GM12878 (cell line): Measurements from ENCODE around the gene C1orf74. TPM values are rescaled to one million over a fixed set of nuclear protein-coding genes. Genes with fewer than 3 reads are reported as not detected.

Experiments used
- ATAC-seq: fragments of 200-7000 bp; cut with Tn5 transposase; 3 replicates; pipeline ENCODE4 v1.9.1; 2020; ENCODE audit warnings: mild to moderate bottlenecking, moderate library complexity
- BruUV-seq: library from RNA; stranded (reverse); fragments of 400-500 nt; replicated peaks from 2 replicates; lab custom pipeline; 2021; lab: Mats Ljungman, UMichigan
- CTCF ChIA-PET: fragments of 300-600 bp; sonication (Branson Sonifier 250); formaldehyde crosslinking; extraction: SDS; loops from one replicate; lab custom pipeline; 2021; ENCODE audit warnings: inconsistent platforms; lab: Yijun Ruan, JAX
- POLR2A ChIA-PET: fragments of 350-600 bp; formaldehyde crosslinking; extraction: SDS; loops from one replicate; lab custom pipeline; 2021; ENCODE audit warnings: inconsistent platforms; lab: Charles Lee
- RAD21 ChIA-PET: fragments of 300-600 bp; sonication (Branson Sonifier 250); formaldehyde crosslinking; loops from one replicate; lab custom pipeline; 2023; ENCODE audit warnings: antibody characterized with exemption; ENCODE audit not compliant: unreplicated experiment; lab: Charles Lee
- SMC1A ChIA-PET: fragments of 300-600 bp; sonication (Branson Sonifier 250); formaldehyde crosslinking; loops from one replicate; lab custom pipeline; 2023; ENCODE audit not compliant: unreplicated experiment, uncharacterized antibody; lab: Charles Lee
- DNase-seq: peaks from one replicate; pipeline ENCODE4 v3.0.0-alpha.2; 2011; ENCODE audit warnings: low read depth, low spot score
- FAIRE-seq: peaks from 3 replicates; lab custom pipeline; 2011; peaks lifted over from hg19 to GRCh38; lab: Jason Lieb, UNC
- H2AFZ ChIP-seq: 2 replicates; pipeline ENCODE4 v1.6.0; 2011; ENCODE audit warnings: low read depth, low read length, control low read depth; ENCODE audit not compliant: control insufficient read depth
- H3K27ac ChIP-seq: 2 replicates; pipeline ENCODE4 v1.5.1; 2011; ENCODE audit warnings: control low read depth; ENCODE audit not compliant: control insufficient read depth, insufficient read depth
- H3K27me3 ChIP-seq, 2 experiments: replicated peaks in 1 of 2; 2 replicates each; pipeline versions ENCODE4 v1.6.0 to v1.6.1; 2011; ENCODE audit warnings: low read length in 1 of 2; ENCODE audit not compliant: control insufficient read depth in 2 of 2, insufficient read depth in 2 of 2
- H3K36me3 ChIP-seq, 2 experiments: 2 replicates each; pipeline ENCODE4 v1.5.1; 2011; ENCODE audit warnings: low read length in 1 of 2; ENCODE audit not compliant: control insufficient read depth in 2 of 2, insufficient read depth in 2 of 2
- H3K4me1 ChIP-seq: 2 replicates; pipeline ENCODE4 v1.6.1; 2011; ENCODE audit warnings: mild to moderate bottlenecking, low read length, moderate library complexity, mixed read lengths; ENCODE audit not compliant: control insufficient read depth, insufficient read depth
- H3K4me2 ChIP-seq: 2 replicates; pipeline ENCODE4 v1.6.0; 2011; ENCODE audit warnings: control low read depth; ENCODE audit not compliant: control insufficient read depth, insufficient read depth
- H3K4me3 ChIP-seq: fragments of 200-600 bp; sonication (generic); 2 replicates; pipeline ENCODE4 v1.5.1; 2016
- H3K79me2 ChIP-seq: 2 replicates; pipeline ENCODE4 v1.6.0; 2011; ENCODE audit warnings: low read length; ENCODE audit not compliant: control insufficient read depth, insufficient read depth
- H3K9ac ChIP-seq: 2 replicates; pipeline ENCODE4 v1.8.0; 2011; ENCODE audit warnings: low read length, control low read depth, mixed read lengths; ENCODE audit not compliant: control insufficient read depth, insufficient read depth
- H3K9me3 ChIP-seq: replicated peaks from 3 replicates; pipeline ENCODE4 v1.5.1; 2011; ENCODE audit warnings: mild to moderate bottlenecking, low read length; ENCODE audit not compliant: control insufficient read depth, insufficient read depth
- H4K20me1 ChIP-seq: 2 replicates; pipeline ENCODE4 v1.6.0; 2011; ENCODE audit not compliant: control insufficient read depth, insufficient read depth
- BCLAF1 ChIP-seq: fragments of 450-650 bp; IDR thresholded peaks from 2 replicates; pipeline ENCODE4 v1.6.1; 2017; ENCODE audit warnings: antibody characterized with exemption, mild to moderate bottlenecking, moderate library complexity
- CREB1 ChIP-seq: IDR thresholded peaks from 2 replicates; pipeline ENCODE4 v1.6.1; 2012; ENCODE audit warnings: low read depth, mild to moderate bottlenecking, inconsistent platforms
- IRF4 ChIP-seq: IDR thresholded peaks from 2 replicates; pipeline ENCODE4 v1.6.1; 2011; ENCODE audit warnings: low read depth, low read length
- MTA2 ChIP-seq: fragments of 450-650 bp; IDR thresholded peaks from 2 replicates; pipeline ENCODE4 v1.6.1; 2016; ENCODE audit warnings: low read depth, mild to moderate bottlenecking, moderate library complexity
- NBN ChIP-seq: fragments of 450-650 bp; IDR thresholded peaks from 2 replicates; pipeline ENCODE4 v1.6.1; 2016
- POU2F2 ChIP-seq: IDR thresholded peaks from 3 replicates; pipeline ENCODE4 v1.6.1; 2011; ENCODE audit warnings: low read depth, mild to moderate bottlenecking, low read length, borderline replicate concordance
- PRDM15 ChIP-seq: fragments of 450-650 bp; formaldehyde crosslinking; IDR thresholded peaks from 2 replicates; pipeline ENCODE4 v1.4.0; 2020; ENCODE audit warnings: mild to moderate bottlenecking, moderate library complexity
- REST ChIP-seq: IDR thresholded peaks from 2 replicates; pipeline ENCODE4 v1.6.1; 2012; ENCODE audit warnings: mild to moderate bottlenecking, low read depth, low read length
- SIX5 ChIP-seq: IDR thresholded peaks from 2 replicates; pipeline ENCODE4 v1.6.1; 2011; ENCODE audit warnings: mild to moderate bottlenecking, low read depth, low read length, moderate library complexity; ENCODE audit not compliant: severe bottlenecking
- SPI1 ChIP-seq: IDR thresholded peaks from 2 replicates; pipeline ENCODE4 v1.6.1; 2011; ENCODE audit warnings: low read depth, mild to moderate bottlenecking, low read length, moderate library complexity, borderline replicate concordance; ENCODE audit not compliant: insufficient read depth
- TBL1XR1 ChIP-seq: IDR thresholded peaks from 2 replicates; pipeline ENCODE4 v1.6.1; 2012; ENCODE audit warnings: low read depth, low read length, improper control_type of control experiment
- TCF7 ChIP-seq: IDR thresholded peaks from 2 replicates; pipeline ENCODE4 v1.6.1; 2014; ENCODE audit warnings: antibody characterized with exemption, borderline replicate concordance
- YBX1 ChIP-seq: fragments of 450-650 bp; IDR thresholded peaks from 2 replicates; pipeline ENCODE4 v1.6.1; 2016; ENCODE audit warnings: antibody characterized with exemption
- WGBS: methylation state at CpG from one replicate; pipeline ENCODE4 v1.1.6; 2016; ENCODE audit warnings: low lambda C conversion rate; ENCODE audit not compliant: insufficient replicate concordance, insufficient coverage; ENCODE audit errors: missing lambda C conversion rate; 5-methylcytosine and 5-hydroxymethylcytosine counted together
- in situ Hi-C: fragments of 300-500 bp; cut with MboI; formaldehyde crosslinking; loops from 9 replicates; pipeline ENCODE4 v1.14.3; 2018; ENCODE audit warnings: mixed read lengths
- intact Hi-C: fragments of 100-400 bp; cut with micrococcal nuclease; formaldehyde crosslinking; loops from one replicate; pipeline ENCODE4 v1.14.2; 2022; ENCODE audit not compliant: unreplicated experiment
- polyA plus RNA-seq, 11 experiments: library from polyadenylated mRNA; depleted of rRNA in 4 of 11; unstranded in 6 of 11; stranded (reverse) in 5 of 11; fragments of >200 nt; fragmentation: Nextera tagmentation in 4 of 11; fragmentation: Illumina TruSeq in 1 of 11; extraction: Ambion mirVana in 4 of 11; extraction: Trizol in 1 of 11; gene quantifications; 1 replicate in 1 of 11; 2 replicates in 10 of 11; pipeline versions ENCODE4 v1.2.1 to v1.2.3, GENCODE V29; 2011 to 2016; ENCODE audit warnings: inconsistent platforms in 2 of 11, missing spikeins in 2 of 11, low read depth in 1 of 11
- total RNA-seq, 4 experiments: library from RNA; depleted of rRNA in 3 of 4; stranded (reverse); fragments of >200 nt in 3 of 4; fragmentation: Illumina TruSeq in 1 of 4; extraction: Trizol in 1 of 4; gene quantifications; 2 replicates each; pipeline versions ENCODE4 v1.2.1 to v1.2.3, GENCODE V29; 2013 to 2021

C1orf74 gene
- total and polyA plus RNA-seq, 10 of the 15 experiments (the other 5 are each of a cell fraction or from before 2014, with no cell fraction given) = 3.1 to 5.5 (median 3.6) TPM

- Histone ChIP-seq H4K20me1 (no peaks in the 10 kb centered on the region), H3K27me3 (no peaks in the 10 kb centered on the region), H3K9me3 (no peaks in the 10 kb centered on the region), H3K4me3 (peak within 1 kb of the TSS; percentile 73), H3K27ac (peak within 1 kb of the TSS; percentile 92), H3K4me1 (peaks cover 53% of the 10 kb centered on the region), H3K79me2 (peaks cover 25% of the 10 kb centered on the region), H3K36me3 (peaks cover 4 to 5% of the 10 kb centered on the region in 2 experiments; a peak in 2 of 4 replicates), H3K4me2 (peak within 1 kb of the TSS; percentile 97), H3K9ac (peak within 1 kb of the TSS; percentile 53), H2AFZ (peak within 1 kb of the TSS; percentile 9)
- DNase-seq (peak; percentile 83), FAIRE-seq (peak; percentile 96), ATAC-seq (peak; percentile 86)
- BruUV-seq = TSS peak; percentile 85
- WGBS = under 1% methylated on average over 10 of the region's 10 CpGs
- ChIA-PET RAD21 (interaction anchor here (0.7 to 12.6 kb wide), 11 partner anchors 8 to 102 kb away, joined by 3 to 188 read pairs (median 3); partner anchors contain the start of gene C1orf74), CTCF (interaction anchor here (0.6 to 8.8 kb wide), 15 partner anchors 8 to 619 kb away, joined by 3 to 117 read pairs (median 3); no protein-coding TSS in a partner anchor), POLR2A (interaction anchor here (0.6 to 9.1 kb wide), 8 partner anchors 12 to 117 kb away, joined by 3 to 107 read pairs (median 6); partner anchors contain the start of genes C1orf74, G0S2 and UTP25), SMC1A (interaction anchor here (0.6 to 13.9 kb wide), 18 partner anchors 11 to 103 kb away, joined by 3 to 282 read pairs (median 5); partner anchors contain the start of genes C1orf74, LAMB3 and UTP25)
- in situ Hi-C loops (no loop called here), intact Hi-C loops (loop anchor here (1.0 to 10.0 kb wide), 3 partner anchors 13 to 579 kb away; partner anchors contain the start of gene C1orf74)
- TF ChIP-seq SPI1 (peak; percentile 96), YBX1 (no peak), TBL1XR1 (no peak), BCLAF1 (no peak), TCF7 (no peak), NBN (no peak), POU2F2 (0 out of 3 replicates have a peak, but pooled peaks have one; percentile 23), PRDM15 (CRISPR knock-in tag) (no peak), SIX5 (no peak), REST (no peak), CREB1 (peak; percentile 52; the same call in 1 of the 2 replicates), MTA2 (peak; percentile 55), IRF4 (no peak)
These were observed 28.3 kb downstream of the C1orf74 start, which contains the start of gene TRAF3IP3 for GRCh38 chr1:209755926-209756614. TRAF3IP3 (plus strand) TSS chr1:209756053; CDS start chr1:209760040, 3,987 bp downstream.
